DND-41 (cell line): ENCODE data around the gene MPP2.
"Not testable (repeated sequence)": the region's sequence is repeated elsewhere in the genome, so short reads cannot be mapped to it uniquely, and the experiment has no call there.

ENCODE experiments used
- ATAC-seq: fragments of 200-7000 bp; cut with Tn5 transposase; 3 replicates; pipeline ENCODE4 v1.9.1; 2021; ENCODE audit warnings: low read depth; ENCODE audit not compliant: insufficient read depth
- DNase-seq: peaks from one replicate; pipeline ENCODE4 v3.0.0-alpha.2; 2020
- H2AFZ ChIP-seq: 2 replicates; pipeline ENCODE4 v1.6.0; 2012; ENCODE audit warnings: low read depth, low read length
- H3K27ac ChIP-seq: 2 replicates; pipeline ENCODE4 v1.5.1; 2012; ENCODE audit warnings: low read length, inconsistent platforms
- H3K27me3 ChIP-seq: fragments of 200-600 bp; sonication (generic); 2 replicates; pipeline ENCODE4 v1.6.0; 2012; ENCODE audit warnings: low read length, mild to moderate bottlenecking, inconsistent platforms; ENCODE audit not compliant: insufficient read depth, poor library complexity
- H3K36me3 ChIP-seq: 2 replicates; pipeline ENCODE4 v1.5.1; 2012; ENCODE audit warnings: low read length, inconsistent platforms; ENCODE audit not compliant: insufficient read depth
- H3K4me1 ChIP-seq: 2 replicates; pipeline ENCODE4 v1.5.1; 2012; ENCODE audit warnings: mild to moderate bottlenecking, low read length; ENCODE audit not compliant: insufficient read depth
- H3K4me2 ChIP-seq: 2 replicates; pipeline ENCODE4 v1.6.0; 2012; ENCODE audit warnings: mild to moderate bottlenecking, moderate library complexity, low read length, inconsistent platforms; ENCODE audit not compliant: insufficient read depth
- H3K4me3 ChIP-seq, 2 experiments: fragments of 200-600 bp in 1 of 2; shearing (Covaris generic) in 1 of 2; 2 replicates each; pipeline ENCODE4 v1.5.1; 2012 to 2016; ENCODE audit warnings: inconsistent platforms in 2 of 2, low read length in 2 of 2, mild to moderate bottlenecking in 2 of 2, low read depth in 1 of 2, moderate library complexity in 1 of 2
- H3K79me2 ChIP-seq: 2 replicates; pipeline ENCODE4 v1.6.0; 2012; ENCODE audit warnings: low read length, inconsistent platforms; ENCODE audit not compliant: insufficient read depth
- H3K9ac ChIP-seq: 2 replicates; pipeline ENCODE4 v1.6.0; 2012; ENCODE audit warnings: low read depth, mild to moderate bottlenecking, inconsistent platforms, low read length, moderate library complexity
- H3K9me3 ChIP-seq: 2 replicates; pipeline ENCODE4 v1.5.1; 2012; ENCODE audit warnings: low read length, moderate library complexity, mild to moderate bottlenecking, inconsistent platforms; ENCODE audit not compliant: insufficient read depth, severe bottlenecking
- H4K20me1 ChIP-seq: 2 replicates; pipeline ENCODE4 v1.6.0; 2012; ENCODE audit warnings: low read length; ENCODE audit not compliant: insufficient read depth
- CTCF ChIP-seq: IDR thresholded peaks from 2 replicates; pipeline ENCODE4 v1.5.1; 2012; ENCODE audit warnings: borderline replicate concordance, low read length, moderate library complexity, mild to moderate bottlenecking; ENCODE audit not compliant: poor library complexity, severe bottlenecking; ENCODE audit errors: extremely low read depth
- EZH2 ChIP-seq: IDR thresholded peaks from 3 replicates; pipeline ENCODE4 v1.6.1; 2012; ENCODE audit warnings: borderline replicate concordance, low read depth, mild to moderate bottlenecking, moderate library complexity, low read length, inconsistent platforms; ENCODE audit not compliant: severe bottlenecking

MPP2 gene

DNA sequence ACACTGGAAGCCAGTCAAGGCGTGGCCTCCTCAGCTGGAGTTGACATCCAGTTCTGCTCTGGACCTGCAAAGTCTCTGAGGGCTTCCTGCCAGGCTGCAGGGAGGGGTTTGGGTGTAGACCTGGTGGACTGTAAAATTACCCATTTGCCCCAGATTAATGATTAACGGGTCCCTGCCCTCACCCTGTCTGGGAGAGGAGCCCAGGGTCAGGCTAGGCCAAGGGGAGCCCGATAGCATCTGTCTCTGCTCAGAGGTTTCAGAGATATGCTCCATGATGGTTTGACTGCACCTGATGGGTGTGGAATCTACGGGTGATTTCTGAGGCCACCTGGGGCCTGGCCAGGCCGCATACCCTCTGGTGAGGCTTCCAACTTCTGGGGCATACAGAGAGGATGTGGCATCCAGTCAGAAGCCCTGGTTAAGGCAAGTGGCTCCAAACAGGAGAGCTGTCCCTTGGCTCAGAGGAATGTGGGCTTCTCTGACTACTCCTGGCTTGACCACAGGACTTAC lies 23.8 kb upstream of the MPP2 start:
- no peak overlapping the region for H3K4me3 ChIP-seq
- DNase-seq (no peak), ATAC-seq (no peak)
- H3K9me3 ChIP-seq, result no peaks in the 10 kb centered on the region
- H3K4me1 ChIP-seq, result no peaks in the 10 kb centered on the region
- no peaks in the 10 kb centered on the region for H4K20me1 ChIP-seq
- peaks cover 22% of the 10 kb centered on the region for H3K27me3 ChIP-seq
- H3K27ac ChIP-seq, result no peak overlapping the region
- H3K9ac ChIP-seq, result no peak overlapping the region
- H2AFZ ChIP-seq, result no peak overlapping the region
- no peak overlapping the region for H3K4me2 ChIP-seq
- H3K79me2 ChIP-seq, result no peaks in the 10 kb centered on the region
- no peak for TF ChIP-seq EZH2
- no peaks in the 10 kb centered on the region for H3K36me3 ChIP-seq

GRCh38 chr17:43928609-43929008 lies 21.3 kb upstream of the MPP2 start:
- H3K4me3 ChIP-seq, result no peak overlapping the region
- peaks cover 24% of the 10 kb centered on the region for H3K27me3 ChIP-seq
- H2AFZ ChIP-seq, result no peak overlapping the region
- TF ChIP-seq CTCF (no peak), EZH2 (no peak)
- no peaks in the 10 kb centered on the region for H3K79me2 ChIP-seq
- H3K27ac ChIP-seq, result no peak overlapping the region
- no peak for ATAC-seq
- H3K9me3 ChIP-seq, result no peaks in the 10 kb centered on the region
- no peak overlapping the region for H3K9ac ChIP-seq
- DNase-seq, result no peak
- no peaks in the 10 kb centered on the region for H4K20me1 ChIP-seq
- no peak overlapping the region for H3K4me2 ChIP-seq
- no peaks in the 10 kb centered on the region for H3K36me3 ChIP-seq
- no peaks in the 10 kb centered on the region for H3K4me1 ChIP-seq

DNA sequence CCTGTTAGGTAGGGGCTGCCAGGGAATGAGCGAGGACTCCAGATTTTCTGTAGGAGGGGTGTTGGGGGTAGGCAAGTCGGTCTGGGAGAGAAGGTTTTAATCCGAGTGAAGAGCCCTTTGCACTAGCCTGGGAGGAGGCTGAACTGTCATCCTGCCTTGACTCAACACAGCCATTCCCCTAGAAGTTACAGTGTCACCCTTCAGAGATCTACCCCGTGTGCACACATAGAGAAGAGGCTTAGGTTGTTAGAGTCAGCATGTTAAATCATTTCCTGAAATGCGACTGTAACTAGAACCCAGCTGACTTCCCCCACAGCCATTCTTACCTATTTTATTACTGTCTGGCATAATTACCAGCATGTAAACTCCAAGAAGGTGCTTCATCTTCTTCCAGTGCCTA lies 20.6 kb upstream of the MPP2 start:
- peak; percentile 38 for TF ChIP-seq EZH2
- not testable (repeated sequence) for H3K4me2 ChIP-seq, H4K20me1 ChIP-seq, ATAC-seq, H3K27ac ChIP-seq, H3K79me2 ChIP-seq, H3K9ac ChIP-seq, H3K36me3 ChIP-seq, H3K4me3 ChIP-seq, H3K9me3 ChIP-seq, H3K4me1 ChIP-seq, H2AFZ ChIP-seq, DNase-seq
- peaks cover 31% of the 10 kb centered on the region for H3K27me3 ChIP-seq

- no peaks in the 10 kb centered on the region for H4K20me1 ChIP-seq
- no peaks in the 10 kb centered on the region for H3K79me2 ChIP-seq
- H3K4me1 ChIP-seq, result no peaks in the 10 kb centered on the region
- no peak overlapping the region for H3K4me3 ChIP-seq
- no peak overlapping the region for H3K9ac ChIP-seq
- peaks cover 32% of the 10 kb centered on the region for H3K27me3 ChIP-seq
- ATAC-seq, result no peak
- H3K36me3 ChIP-seq, result no peaks in the 10 kb centered on the region
- H3K27ac ChIP-seq, result no peak overlapping the region
- no peak overlapping the region for H3K4me2 ChIP-seq
- H2AFZ ChIP-seq, result no peak overlapping the region
- H3K9me3 ChIP-seq, result no peaks in the 10 kb centered on the region
- DNase-seq, result no peak
- no peak for TF ChIP-seq EZH2
- no peak for TF ChIP-seq CTCF
These were observed 19.9 kb upstream of the MPP2 start for GRCh38 chr17:43927060-43927864.
